ENCODE results near the gene PTPRE. TPM values are rescaled to one million over a fixed set of nuclear protein-coding genes. Genes with fewer than 3 reads are reported as not detected.
A peak's percentile ranks its signal among the peaks of the same experiment; 100 is the strongest.

The PTPRE gene
- total RNA-seq, 1 donor from 2014 or later = 1.6 TPM

GRCh38 chr10:127882801-127883459 lies 24.0 kb upstream of the PTPRE start:
- DNase-seq (ENCODE audit: low spot score) = no peak
- no peak for ATAC-seq

- ATAC-seq (no peak), DNase-seq (ENCODE audit: low spot score) (no peak)
Measured at GRCh38 chr10:127883516-127883915, 23.4 kb upstream of the PTPRE start.

GRCh38 chr10:127884501-127884900 lies 22.4 kb upstream of the PTPRE start:
- no peak for DNase-seq (ENCODE audit: low spot score)
- no peak for ATAC-seq

- DNase-seq (ENCODE audit: low spot score) = peak; percentile 79
Measured at GRCh38 chr10:127886371-127887051, 20.4 kb upstream of the PTPRE start.

GRCh38 chr10:127887541-127888415 lies 19.1 kb upstream of the PTPRE start:
- no peak for ATAC-seq
- DNase-seq (ENCODE audit: low spot score) = no peak

More at GRCh38 chr10:127886371-127887051, 20.4 kb upstream of the PTPRE start:
- ATAC-seq = peak; percentile 81

DNA sequence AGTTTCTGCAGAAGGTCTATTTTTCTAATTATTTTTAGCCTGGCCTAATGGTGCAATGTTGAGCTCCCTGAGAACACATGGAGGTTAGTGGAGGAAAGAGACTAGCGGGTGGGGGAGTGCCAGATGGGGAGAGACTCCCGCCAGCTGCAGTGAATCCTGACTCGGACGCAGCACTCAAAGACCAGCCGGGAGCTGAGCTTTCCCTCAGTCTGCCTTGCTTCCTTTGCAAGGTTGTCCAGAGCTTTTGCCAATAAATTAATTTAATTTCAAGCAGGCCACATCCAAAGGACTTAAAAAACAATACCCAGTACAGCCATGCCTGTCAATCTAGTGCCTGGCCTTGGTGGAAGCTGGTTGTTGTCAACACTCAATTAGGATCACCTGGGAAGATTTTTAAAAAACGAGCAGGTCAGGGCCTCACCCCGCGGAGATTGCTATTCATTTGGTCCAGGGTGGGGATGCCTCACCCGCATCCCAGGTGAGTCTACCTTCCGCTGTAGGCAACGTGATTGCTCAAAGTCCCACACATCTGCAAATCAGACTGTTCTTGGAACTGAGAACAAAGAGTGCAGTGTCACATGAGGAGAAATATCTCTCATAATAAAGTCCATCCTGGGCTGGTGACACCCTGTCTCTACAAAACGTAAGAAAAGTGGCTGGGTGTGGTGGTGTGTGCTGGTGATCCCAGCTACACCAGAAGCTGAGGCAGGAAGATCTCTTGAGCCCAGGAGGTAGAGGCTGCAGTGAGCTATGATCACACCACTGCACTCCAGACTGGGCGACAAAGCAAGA lies 18.2 kb upstream of the PTPRE start:
- no peak for DNase-seq (ENCODE audit: low spot score)
- no peak for ATAC-seq

DNA sequence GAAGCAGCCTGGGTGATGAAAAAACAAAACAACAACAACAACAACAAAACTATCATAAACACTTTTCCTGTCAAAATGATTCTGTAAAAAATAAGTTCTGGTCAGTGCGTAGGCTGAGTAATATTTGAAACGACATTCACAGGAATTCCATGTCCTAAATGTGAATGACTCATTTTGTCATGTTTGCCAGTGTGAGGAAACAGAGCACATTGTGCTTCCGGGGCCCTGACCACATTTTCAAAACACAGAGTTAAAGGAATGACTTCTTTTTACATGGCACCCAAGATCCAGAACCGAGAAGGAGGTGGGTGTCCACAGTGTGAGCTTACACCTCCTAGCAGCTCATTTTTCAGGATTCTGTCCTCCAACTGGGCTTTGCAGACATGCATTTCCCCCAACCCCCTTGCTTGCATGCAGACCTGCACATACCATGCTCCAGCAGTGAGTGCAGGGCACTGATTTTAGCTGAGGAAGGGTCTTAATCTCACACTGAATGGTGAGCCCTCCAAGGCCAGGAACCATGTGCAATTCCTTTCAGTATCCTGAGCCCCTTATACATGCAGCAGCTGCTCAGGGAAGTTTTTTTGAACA lies 17.2 kb upstream of the PTPRE start:
- DNase-seq (ENCODE audit: low spot score) (no peak), ATAC-seq (peak; percentile 4)

DNA sequence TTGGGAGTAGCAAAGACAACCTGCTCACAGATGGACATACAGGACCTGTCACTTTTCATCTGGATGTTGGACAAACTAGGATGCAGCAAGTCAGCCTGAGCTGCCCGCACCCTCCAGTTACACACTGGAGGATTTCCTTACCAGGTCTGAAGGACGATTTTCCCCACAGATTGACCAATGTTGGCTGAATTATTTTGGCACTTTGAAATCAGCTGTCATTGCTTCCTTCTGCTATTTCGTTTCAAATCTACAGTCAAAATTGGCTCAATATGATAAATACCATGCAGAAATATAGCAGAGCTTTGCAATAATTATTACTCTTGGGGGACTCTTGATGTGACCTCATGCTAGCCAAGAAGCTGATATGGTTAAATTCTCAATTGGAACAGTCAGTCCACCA lies 16.7 kb upstream of the PTPRE start:
- no peak for ATAC-seq
- no peak for DNase-seq (ENCODE audit: low spot score)

DNA sequence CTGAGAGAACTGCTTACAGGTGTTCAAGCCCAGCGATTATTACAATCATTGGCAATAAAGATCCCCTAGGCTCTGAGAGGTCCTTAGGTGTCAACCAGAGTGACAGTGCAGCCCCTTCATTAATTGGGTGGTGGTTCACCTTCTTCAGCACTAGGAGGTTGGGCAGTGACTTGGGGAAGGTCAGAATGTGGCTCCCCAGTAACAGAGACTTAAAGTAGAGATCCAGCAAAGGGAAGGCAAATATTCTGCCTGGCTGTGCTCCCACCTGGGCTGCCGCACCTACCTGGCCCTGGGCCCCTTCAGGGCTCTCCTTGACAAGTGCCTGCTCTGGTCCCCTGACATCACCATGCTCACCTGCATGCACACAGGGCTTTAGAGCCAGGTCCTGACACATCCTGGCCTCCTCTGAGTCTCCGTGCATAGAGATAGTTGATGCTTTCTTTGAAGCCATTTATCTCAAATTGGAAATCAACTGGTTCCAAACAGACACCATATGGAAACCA lies 16.0 kb upstream of the PTPRE start:
- peak; percentile 35 for ATAC-seq

GRCh38 chr10:127892743-127893142 lies 14.2 kb upstream of the PTPRE start, which contains the start of gene CLRN3:
TSS of gene CLRN3 (minus strand) at chr10:127892941. CDS start at chr10:127892784, 157 bp downstream.
- no peak for DNase-seq (ENCODE audit: low spot score)
- ATAC-seq = peak; percentile 86

More for the DNA sequence above, 16.0 kb upstream of the PTPRE start:
- DNase-seq (ENCODE audit: low spot score) = no peak

- DNase-seq (ENCODE audit: low spot score) = no peak
- no peak for ATAC-seq
Measured at GRCh38 chr10:127894146-127894545, 12.8 kb upstream of the PTPRE start.

- ATAC-seq (no peak), DNase-seq (ENCODE audit: low spot score) (no peak)
Measured at GRCh38 chr10:127896590-127896989, 10.3 kb upstream of the PTPRE start.

- no peak for DNase-seq (ENCODE audit: low spot score)
- no peak for ATAC-seq
Measured at GRCh38 chr10:127897177-127897576, 9.7 kb upstream of the PTPRE start.

DNA sequence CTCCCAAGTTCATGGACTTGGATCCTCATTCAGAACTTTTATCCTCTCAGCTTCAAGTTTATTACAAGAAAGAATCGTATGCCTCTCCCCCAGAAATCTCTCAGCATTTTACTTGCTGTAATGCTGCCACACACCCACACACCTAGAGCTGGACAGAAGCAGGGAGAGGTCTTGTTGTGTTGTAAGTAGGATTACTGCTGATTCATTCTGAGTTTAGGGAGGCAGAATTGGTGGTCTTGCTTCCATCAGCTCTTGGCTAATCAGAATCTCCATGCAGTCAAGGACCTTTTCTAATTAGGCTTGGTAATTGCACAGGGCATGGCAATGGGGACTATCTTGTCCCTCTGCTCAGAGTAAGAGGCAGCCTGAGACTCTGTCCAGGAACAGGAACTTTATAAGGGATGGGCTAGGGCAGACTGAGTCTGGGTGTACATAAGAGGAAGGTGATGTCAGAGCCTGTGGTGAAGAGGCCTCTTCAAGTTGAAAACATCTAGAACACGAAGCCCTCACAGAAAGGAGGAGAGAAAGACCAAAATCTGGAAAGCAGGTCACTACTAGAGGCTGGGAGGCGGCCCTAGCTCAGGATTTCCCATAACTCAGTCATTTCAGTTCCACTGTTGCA lies 7.0 kb upstream of the PTPRE start:
- no peak for DNase-seq (ENCODE audit: low spot score)
- ATAC-seq = peak; percentile 23

- DNase-seq (ENCODE audit: low spot score) (no peak), ATAC-seq (no peak)
Measured at GRCh38 chr10:127903789-127904188, 3.1 kb upstream of the PTPRE start.

DNA sequence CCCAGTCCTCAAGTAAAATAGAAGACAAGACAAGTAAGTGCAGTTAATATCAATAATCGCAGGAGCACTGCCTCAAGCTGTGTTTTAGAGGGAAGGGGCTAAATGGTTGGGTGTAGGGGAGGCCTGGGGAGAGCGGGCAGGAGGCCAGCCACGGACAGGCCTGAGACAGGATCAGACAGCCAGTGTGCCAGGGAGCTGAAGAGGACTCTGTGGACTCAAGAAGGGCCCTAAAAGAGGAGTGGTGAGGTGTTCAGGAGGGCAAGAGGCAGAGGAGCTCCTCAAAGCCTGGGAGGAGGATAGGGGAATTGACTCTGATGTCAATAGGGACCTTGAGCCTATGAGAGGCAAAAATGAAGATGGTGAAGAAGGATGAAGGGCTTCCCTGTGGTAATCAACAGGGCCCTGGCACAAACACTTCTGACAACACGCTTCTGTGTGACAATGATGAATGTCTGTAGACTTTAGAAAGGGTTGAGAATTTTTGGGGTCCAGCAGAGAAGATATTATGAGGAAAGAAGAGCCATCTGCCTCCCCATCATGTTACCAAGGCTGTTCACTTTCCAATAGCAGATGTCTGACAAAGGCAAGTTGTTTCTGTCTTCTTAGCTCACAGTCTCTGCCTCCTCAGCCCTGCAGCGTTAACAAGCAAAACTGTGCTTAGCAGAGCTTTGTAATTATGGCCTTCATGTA lies 2.4 kb upstream of the PTPRE start:
- no peak for DNase-seq (ENCODE audit: low spot score)

GRCh38 chr10:127905001-127905847 lies 1.7 kb upstream of the PTPRE start:
- no peak for ATAC-seq
- DNase-seq (ENCODE audit: low spot score) = no peak

More for the DNA sequence above, 2.4 kb upstream of the PTPRE start:
- no peak for ATAC-seq

DNA sequence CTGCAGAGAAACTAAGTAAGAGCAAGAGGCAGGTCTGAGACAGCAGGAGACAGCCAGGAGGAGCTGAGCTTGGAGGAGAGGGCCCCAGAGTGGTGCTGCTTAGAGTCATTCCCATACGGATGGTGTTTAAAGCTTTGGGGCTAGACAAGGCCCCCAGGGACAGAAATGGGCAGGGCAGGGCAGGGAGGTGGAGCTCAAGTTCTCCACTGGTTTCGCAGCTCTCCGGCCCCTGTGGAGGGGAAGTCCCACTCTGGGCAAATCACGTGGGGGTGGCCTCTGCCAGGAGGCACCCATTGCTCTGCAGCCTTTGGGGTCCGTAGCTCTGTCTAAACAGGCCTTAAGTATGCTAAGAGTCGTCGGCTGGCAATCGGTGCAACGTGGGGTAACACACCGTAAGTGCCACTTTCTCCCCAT lies 1.0 kb upstream of the PTPRE start:
- DNase-seq (ENCODE audit: low spot score) = no peak
- no peak for ATAC-seq

All from left lobe of liver (tissue), 2 donors.